IPS-18c (cell line): ENCODE data around the gene SLC24A5.
A peak's percentile ranks its signal among the peaks of the same experiment; 100 is the strongest.

ENCODE experiments used
- H3K4me3 ChIP-seq: 2 replicates; pipeline ENCODE4 v1.7.0; 2013; ENCODE audit warnings: low read depth, mild to moderate bottlenecking, low read length, moderate library complexity; ENCODE audit not compliant: insufficient read depth
- H3K9me3 ChIP-seq: one replicate; pipeline ENCODE4 v1.6.1; 2013; ENCODE audit warnings: mild to moderate bottlenecking, low read length, moderate library complexity; ENCODE audit not compliant: control insufficient read depth, insufficient read depth

SLC24A5 gene

DNA sequence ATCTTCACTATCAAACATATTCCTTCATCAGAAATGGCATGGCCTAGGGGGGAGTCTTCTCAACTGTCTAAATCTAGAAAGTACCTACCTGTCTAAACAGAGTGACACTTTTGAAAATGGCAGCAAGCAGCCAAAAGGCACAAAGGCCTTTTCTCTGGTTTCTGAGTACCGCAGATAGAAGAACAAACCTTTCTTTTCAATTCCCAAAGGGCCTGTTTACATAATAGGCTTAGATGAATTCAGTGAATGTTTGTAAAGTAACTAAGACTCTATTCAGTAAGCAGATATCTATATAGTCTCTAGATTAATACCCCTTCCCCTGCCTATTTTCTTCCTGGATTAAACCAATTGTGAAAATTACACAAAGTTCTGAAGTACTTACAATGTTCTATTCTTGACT is 50.2 kb downstream of the SLC24A5 start:
- H3K9me3 ChIP-seq = no peaks in the 10 kb centered on the region
- no peak overlapping the region for H3K4me3 ChIP-seq

- no peak overlapping the region for H3K4me3 ChIP-seq
Measured at GRCh38 chr15:48175126-48175525, 54.3 kb downstream of the SLC24A5 start.

GRCh38 chr15:48176112-48176511 is 55.3 kb downstream of the SLC24A5 start:
- no peaks in the 10 kb centered on the region for H3K9me3 ChIP-seq
- no peak overlapping the region for H3K4me3 ChIP-seq

More at GRCh38 chr15:48175126-48175525, 54.3 kb downstream of the SLC24A5 start:
- H3K9me3 ChIP-seq = no peaks in the 10 kb centered on the region

DNA sequence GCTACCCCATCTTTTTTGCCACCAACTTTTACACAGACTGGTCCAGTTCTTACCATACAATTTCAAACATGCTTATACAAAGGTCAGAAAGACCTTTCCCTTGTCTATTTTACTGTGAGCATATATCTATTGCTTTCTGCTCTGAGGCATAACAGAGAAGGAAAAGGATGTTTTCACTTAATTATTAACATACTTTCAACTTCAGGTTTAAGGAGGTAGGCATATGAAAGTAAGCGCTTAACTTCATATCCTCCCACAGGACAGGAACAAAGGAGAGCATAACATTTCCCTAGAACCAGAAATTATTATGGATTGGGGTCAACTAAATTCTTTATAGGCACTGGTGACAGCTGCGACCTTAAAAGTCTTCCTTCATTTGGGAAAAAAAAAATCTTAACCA is 56.2 kb downstream of the SLC24A5 start:
- peak overlapping the region; percentile 79 for H3K4me3 ChIP-seq
- H3K9me3 ChIP-seq = no peaks in the 10 kb centered on the region

GRCh38 chr15:48177383-48177765 is 56.6 kb downstream of the SLC24A5 start:
- Histone ChIP-seq H3K4me3 (peak overlapping the region; percentile 79), H3K9me3 (no peaks in the 10 kb centered on the region)

DNA sequence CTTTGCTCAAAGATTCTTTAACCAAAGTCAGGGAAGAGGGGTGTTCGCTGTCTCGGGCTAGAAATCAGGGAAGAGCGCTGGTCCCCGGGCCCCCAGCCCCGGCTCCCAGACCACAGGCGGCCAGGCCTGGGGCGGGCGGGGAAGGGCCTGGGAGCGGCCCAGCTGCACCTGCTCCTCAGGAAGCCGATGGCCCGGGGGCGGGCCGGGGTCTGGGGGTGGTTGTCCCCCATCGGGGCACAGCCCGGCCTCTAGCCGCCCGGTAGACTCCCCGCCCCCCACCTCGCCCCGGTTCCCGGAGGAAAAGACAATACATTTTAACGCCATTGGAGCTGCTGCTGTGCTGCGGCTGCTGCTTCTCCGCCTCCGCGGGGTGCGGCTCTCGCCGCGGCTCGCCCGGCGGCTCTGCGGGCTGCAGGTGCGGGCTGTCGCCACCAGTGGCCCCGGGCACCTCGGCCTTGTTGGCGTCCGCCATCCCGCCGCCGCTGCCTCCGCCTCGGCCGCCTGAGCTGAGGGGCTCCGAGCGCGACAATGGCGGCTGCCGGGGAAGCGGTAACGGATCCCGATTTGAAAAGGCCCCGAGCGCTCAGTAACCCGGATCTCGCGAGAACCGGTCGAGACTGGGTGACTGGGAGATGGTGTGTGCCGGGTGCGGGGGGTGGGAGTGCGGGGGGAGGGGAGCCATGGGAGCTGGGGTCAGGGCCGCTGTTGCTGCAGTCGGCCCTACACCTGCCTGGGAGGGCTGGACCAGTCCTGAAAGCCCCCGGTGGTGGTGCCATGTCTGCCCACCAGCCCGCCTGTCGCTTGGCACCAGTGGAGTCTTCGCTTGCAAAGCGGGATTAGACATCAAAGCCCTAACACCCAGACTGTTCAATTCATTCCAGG is 57.2 kb downstream of the SLC24A5 start, which contains the start of gene MYEF2:
Gene MYEF2 (minus strand): TSS at position 530 of the 882 bp plus-strand sequence. CDS start 58 bp downstream, at position 472.
- H3K4me3 ChIP-seq = peak within 1 kb of the TSS; percentile 79
- no peaks in the 10 kb centered on the region for H3K9me3 ChIP-seq

DNA sequence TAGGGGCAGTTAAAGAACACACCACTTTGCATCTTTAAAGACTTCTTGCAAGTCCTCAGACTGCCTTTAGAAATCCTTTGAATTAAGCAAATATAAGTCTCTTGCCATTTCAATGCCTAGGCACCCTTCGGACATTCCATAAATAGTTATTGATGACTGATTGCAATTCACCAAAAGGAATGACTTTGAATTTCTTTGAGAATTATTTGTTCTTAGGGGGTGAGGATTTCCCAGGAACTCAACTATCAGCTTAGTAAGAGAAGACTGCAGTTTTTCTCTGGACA is 57.8 kb downstream of the SLC24A5 start:
- H3K4me3 ChIP-seq = peak overlapping the region; percentile 79; the same call in 1 of the 2 replicates
- no peaks in the 10 kb centered on the region for H3K9me3 ChIP-seq

DNA sequence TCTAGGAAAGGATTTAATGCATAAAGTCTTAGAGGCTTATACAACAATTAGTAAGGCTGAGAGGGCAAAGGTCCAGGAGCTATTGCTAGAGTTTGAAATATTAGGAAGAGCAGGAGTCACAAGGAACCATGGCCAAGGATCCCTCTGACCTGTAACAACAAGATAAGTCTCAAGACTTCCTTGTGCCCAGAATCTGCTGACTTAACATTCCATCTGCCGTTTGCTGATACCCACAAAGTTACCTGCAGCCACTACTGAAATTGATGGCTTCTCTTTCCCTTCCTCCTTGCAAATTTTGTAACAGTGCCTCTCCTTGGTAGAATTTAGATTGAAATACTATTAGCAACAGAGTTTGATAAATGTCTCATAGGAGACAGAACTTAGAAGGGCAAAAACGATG is 62.0 kb downstream of the SLC24A5 start:
- no peak overlapping the region for H3K4me3 ChIP-seq
- no peaks in the 10 kb centered on the region for H3K9me3 ChIP-seq

GRCh38 chr15:48185529-48185928 is 64.7 kb downstream of the SLC24A5 start:
- H3K9me3 ChIP-seq = no peaks in the 10 kb centered on the region
- H3K4me3 ChIP-seq = no peak overlapping the region

GRCh38 chr15:48186271-48186670 is 65.5 kb downstream of the SLC24A5 start:
- H3K4me3 ChIP-seq = no peak overlapping the region
- H3K9me3 ChIP-seq = no peaks in the 10 kb centered on the region

GRCh38 chr15:48190932-48191573 is 70.3 kb downstream of the SLC24A5 start:
- Histone ChIP-seq H3K9me3 (no peaks in the 10 kb centered on the region), H3K4me3 (peak overlapping the region; percentile 58)

DNA sequence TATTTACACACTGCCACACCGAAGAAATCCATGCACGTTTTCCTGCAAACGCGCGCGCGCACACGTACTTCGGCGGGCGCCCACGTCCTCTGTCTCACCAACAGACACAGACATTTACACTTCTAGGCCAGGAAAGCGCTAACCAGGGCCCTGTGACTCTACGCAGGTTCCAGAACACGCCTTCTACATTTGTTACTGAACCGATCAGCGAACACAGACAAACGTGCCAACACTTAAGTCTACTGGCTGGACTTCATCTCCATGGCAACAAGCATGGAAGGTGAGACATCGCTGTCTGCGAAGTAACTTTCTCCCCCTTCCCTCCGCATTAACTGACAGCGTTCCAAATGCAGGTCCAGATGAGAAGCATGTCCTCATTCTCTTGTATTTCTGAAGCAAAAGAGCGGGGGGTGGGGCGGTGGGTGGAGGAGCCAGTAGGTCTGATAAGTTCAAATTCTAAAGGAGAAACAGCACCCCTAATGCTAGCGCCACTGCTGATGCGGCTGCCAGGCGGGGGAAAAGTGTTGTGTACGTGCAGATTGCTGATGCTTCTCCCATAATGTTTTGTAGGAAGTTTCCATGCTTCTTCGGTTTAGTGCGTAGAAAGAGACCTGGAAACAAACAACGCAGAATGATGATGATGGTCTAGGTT is 70.9 kb downstream of the SLC24A5 start, which contains the start of gene CTXN2:
Gene CTXN2 (plus strand): TSS at position 92 of the 652 bp plus-strand sequence. CDS start 9,636 bp downstream, outside the sequence.
- peak within 1 kb of the TSS; percentile 58 for H3K4me3 ChIP-seq

More for the DNA sequence above, 70.9 kb downstream of the SLC24A5 start, which contains the start of gene CTXN2:
- no peaks in the 10 kb centered on the region for H3K9me3 ChIP-seq
